Measurements from ENCODE around the gene BMERB1.
"Not testable (repeated sequence)": the region's sequence is repeated elsewhere in the genome, so short reads cannot be mapped to it uniquely, and the experiment has no call there.

The BMERB1 gene

GRCh38 chr16:15602285-15603044 is 168.1 kb downstream of the BMERB1 start:
- no peak overlapping the region for H3K9ac ChIP-seq (ENCODE audit: low read length)
- H3K36me3 ChIP-seq (ENCODE audit: control insufficient read depth, insufficient read depth, low read length), result peaks cover 50% of the 10 kb centered on the region
- H3K4me1 ChIP-seq (ENCODE audit: control insufficient read depth, insufficient read depth, low read length), result no peaks in the 10 kb centered on the region
- H3K27ac ChIP-seq (ENCODE audit: low read depth, low read length), result no peak overlapping the region
- H3K27me3 ChIP-seq (ENCODE audit: control insufficient read depth, insufficient read depth, low read length), result no peaks in the 10 kb centered on the region
- H3K4me3 ChIP-seq (ENCODE audit: low read length), result no peak overlapping the region

GRCh38 chr16:15604460-15605440 is 170.4 kb downstream of the BMERB1 start:
- Histone ChIP-seq H3K36me3 (ENCODE audit: control insufficient read depth, insufficient read depth, low read length) (peaks cover 54% of the 10 kb centered on the region), H3K9ac (ENCODE audit: low read length) (no peak overlapping the region), H3K4me1 (ENCODE audit: control insufficient read depth, insufficient read depth, low read length) (no peaks in the 10 kb centered on the region), H3K4me3 (ENCODE audit: low read length) (no peak overlapping the region), H3K27ac (ENCODE audit: low read depth, low read length) (no peak overlapping the region), H3K27me3 (ENCODE audit: control insufficient read depth, insufficient read depth, low read length) (no peaks in the 10 kb centered on the region)

GRCh38 chr16:15605839-15606517 is 171.6 kb downstream of the BMERB1 start:
- Histone ChIP-seq H3K4me1 (ENCODE audit: control insufficient read depth, insufficient read depth, low read length) (no peaks in the 10 kb centered on the region), H3K36me3 (ENCODE audit: control insufficient read depth, insufficient read depth, low read length) (peaks cover 55% of the 10 kb centered on the region), H3K9ac (ENCODE audit: low read length) (no peak overlapping the region), H3K27me3 (ENCODE audit: control insufficient read depth, insufficient read depth, low read length) (no peaks in the 10 kb centered on the region), H3K4me3 (ENCODE audit: low read length) (no peak overlapping the region), H3K27ac (ENCODE audit: low read depth, low read length) (no peak overlapping the region)

- Histone ChIP-seq H3K4me1 (ENCODE audit: control insufficient read depth, insufficient read depth, low read length) (no peaks in the 10 kb centered on the region), H3K36me3 (ENCODE audit: control insufficient read depth, insufficient read depth, low read length) (peaks cover 50% of the 10 kb centered on the region), H3K4me3 (ENCODE audit: low read length) (no peak overlapping the region), H3K9ac (ENCODE audit: low read length) (no peak overlapping the region), H3K27me3 (ENCODE audit: control insufficient read depth, insufficient read depth, low read length) (no peaks in the 10 kb centered on the region), H3K27ac (ENCODE audit: low read depth, low read length) (no peak overlapping the region)
These were observed 172.3 kb downstream of the BMERB1 start for GRCh38 chr16:15606518-15607220.

- not testable (repeated sequence) for H3K27ac ChIP-seq (ENCODE audit: low read depth, low read length); H3K4me1 ChIP-seq (ENCODE audit: control insufficient read depth, insufficient read depth, low read length); H3K4me3 ChIP-seq (ENCODE audit: low read length); H3K27me3 ChIP-seq (ENCODE audit: control insufficient read depth, insufficient read depth, low read length); H3K9ac ChIP-seq (ENCODE audit: low read length)
- H3K36me3 ChIP-seq (ENCODE audit: control insufficient read depth, insufficient read depth, low read length), result peaks cover 50% of the 10 kb centered on the region
These were observed 172.9 kb downstream of the BMERB1 start for GRCh38 chr16:15607221-15607699.

- no peak overlapping the region for H3K9ac ChIP-seq (ENCODE audit: low read length)
- H3K36me3 ChIP-seq (ENCODE audit: control insufficient read depth, insufficient read depth, low read length), result peaks cover 51% of the 10 kb centered on the region
- H3K4me3 ChIP-seq (ENCODE audit: low read length), result no peak overlapping the region
- no peaks in the 10 kb centered on the region for H3K4me1 ChIP-seq (ENCODE audit: control insufficient read depth, insufficient read depth, low read length)
- no peaks in the 10 kb centered on the region for H3K27me3 ChIP-seq (ENCODE audit: control insufficient read depth, insufficient read depth, low read length)
- no peak overlapping the region for H3K27ac ChIP-seq (ENCODE audit: low read depth, low read length)
These were observed 173.5 kb downstream of the BMERB1 start for GRCh38 chr16:15607700-15608396.

GRCh38 chr16:15608398-15609285 is 174.3 kb downstream of the BMERB1 start:
- H3K9ac ChIP-seq (ENCODE audit: low read length), result no peak overlapping the region
- H3K27me3 ChIP-seq (ENCODE audit: control insufficient read depth, insufficient read depth, low read length), result no peaks in the 10 kb centered on the region
- H3K27ac ChIP-seq (ENCODE audit: low read depth, low read length), result no peak overlapping the region
- no peaks in the 10 kb centered on the region for H3K4me1 ChIP-seq (ENCODE audit: control insufficient read depth, insufficient read depth, low read length)
- no peak overlapping the region for H3K4me3 ChIP-seq (ENCODE audit: low read length)
- peaks cover 51% of the 10 kb centered on the region for H3K36me3 ChIP-seq (ENCODE audit: control insufficient read depth, insufficient read depth, low read length)

GRCh38 chr16:15609286-15609649 is 174.9 kb downstream of the BMERB1 start:
- Histone ChIP-seq H3K27me3 (ENCODE audit: control insufficient read depth, insufficient read depth, low read length) (no peaks in the 10 kb centered on the region), H3K4me3 (ENCODE audit: low read length) (no peak overlapping the region), H3K36me3 (ENCODE audit: control insufficient read depth, insufficient read depth, low read length) (peaks cover 45% of the 10 kb centered on the region), H3K27ac (ENCODE audit: low read depth, low read length) (no peak overlapping the region), H3K4me1 (ENCODE audit: control insufficient read depth, insufficient read depth, low read length) (no peaks in the 10 kb centered on the region), H3K9ac (ENCODE audit: low read length) (no peak overlapping the region)

- Histone ChIP-seq H3K9ac (ENCODE audit: low read length) (no peak overlapping the region), H3K27me3 (ENCODE audit: control insufficient read depth, insufficient read depth, low read length) (no peaks in the 10 kb centered on the region), H3K4me1 (ENCODE audit: control insufficient read depth, insufficient read depth, low read length) (no peaks in the 10 kb centered on the region), H3K4me3 (ENCODE audit: low read length) (no peak overlapping the region), H3K27ac (ENCODE audit: low read depth, low read length) (no peak overlapping the region), H3K36me3 (ENCODE audit: control insufficient read depth, insufficient read depth, low read length) (peaks cover 39% of the 10 kb centered on the region)
These were observed 176.0 kb downstream of the BMERB1 start for GRCh38 chr16:15610369-15610871.

GRCh38 chr16:15611610-15612009 is 177.2 kb downstream of the BMERB1 start:
- no peak overlapping the region for H3K9ac ChIP-seq (ENCODE audit: low read length)
- H3K36me3 ChIP-seq (ENCODE audit: control insufficient read depth, insufficient read depth, low read length), result peaks cover 46% of the 10 kb centered on the region
- no peaks in the 10 kb centered on the region for H3K4me1 ChIP-seq (ENCODE audit: control insufficient read depth, insufficient read depth, low read length)
- H3K27ac ChIP-seq (ENCODE audit: low read depth, low read length), result no peak overlapping the region
- H3K4me3 ChIP-seq (ENCODE audit: low read length), result no peak overlapping the region
- H3K27me3 ChIP-seq (ENCODE audit: control insufficient read depth, insufficient read depth, low read length), result no peaks in the 10 kb centered on the region
